HG03521 (cell line): ENCODE results near the gene CALML5.

ENCODE experiments used
- ATAC-seq: cut with Tn5 transposase; IDR thresholded peaks from one replicate; pipeline ENCODE4 v1.9.1; 2021; ENCODE audit warnings: mild to moderate bottlenecking, moderate library complexity; ENCODE audit not compliant: unreplicated experiment

CALML5 gene

GRCh38 chr10:5503477-5503835 is 4.1 kb upstream of the CALML5 start:
- ATAC-seq = no peak

GRCh38 chr10:5502571-5503476 is 3.5 kb upstream of the CALML5 start:
- ATAC-seq = no peak

- ATAC-seq = no peak
These were observed 2.7 kb upstream of the CALML5 start for GRCh38 chr10:5502061-5502521.

GRCh38 chr10:5500910-5501309 is 1.5 kb upstream of the CALML5 start:
- ATAC-seq = no peak

- no peak for ATAC-seq
These were observed 846 bp upstream of the CALML5 start for GRCh38 chr10:5500162-5500670.

GRCh38 chr10:5498791-5499492 is 428 bp downstream of the CALML5 start:
- ATAC-seq = no peak

- ATAC-seq = no peak
These were observed 1.2 kb downstream of the CALML5 start for GRCh38 chr10:5497948-5498730.

- ATAC-seq = no peak
These were observed 2.1 kb downstream of the CALML5 start for GRCh38 chr10:5497289-5497688.

GRCh38 chr10:5496261-5497250 is 2.8 kb downstream of the CALML5 start:
- ATAC-seq = no peak

- ATAC-seq = no peak
These were observed 4.8 kb downstream of the CALML5 start for GRCh38 chr10:5494611-5495010.

- no peak for ATAC-seq
These were observed 5.7 kb downstream of the CALML5 start for GRCh38 chr10:5493691-5494090.

GRCh38 chr10:5492929-5493576 is 6.3 kb downstream of the CALML5 start:
- ATAC-seq = no peak

- no peak for ATAC-seq
These were observed 7.0 kb downstream of the CALML5 start for GRCh38 chr10:5492322-5492855.

- ATAC-seq = no peak
These were observed 7.9 kb downstream of the CALML5 start for GRCh38 chr10:5491477-5491876.

- no peak for ATAC-seq
These were observed 8.5 kb downstream of the CALML5 start for GRCh38 chr10:5490698-5491464.

GRCh38 chr10:5490032-5490431 is 9.3 kb downstream of the CALML5 start:
- no peak for ATAC-seq

GRCh38 chr10:5488272-5489161 is 10.9 kb downstream of the CALML5 start:
- no peak for ATAC-seq
